GM19099 (cell line): ENCODE results near the gene USH1G.

ENCODE experiments used
- POLR2A ChIP-seq: IDR thresholded peaks from 3 replicates; pipeline ENCODE4 v1.6.1; 2011; ENCODE audit warnings: low read depth; ENCODE audit not compliant: insufficient read length; ENCODE audit errors: extremely low read depth

The USH1G gene

GRCh38 chr17:74922694-74923537 lies at the start of gene USH1G:
Gene USH1G, minus strand, starts transcription at chr17:74923255. Its CDS starts 182 bp downstream, at chr17:74923073.
- no peak for TF ChIP-seq POLR2A

GRCh38 chr17:74972107-74972972 lies 49.3 kb upstream of the USH1G start, which contains the start of gene HID1:
Gene HID1, minus strand, starts transcription at chr17:74972759. Its CDS starts 103 bp downstream, at chr17:74972656.
- no peak for TF ChIP-seq POLR2A

- TF ChIP-seq POLR2A, result no peak
Observed at GRCh38 chr17:74971842-74972106, 48.7 kb upstream of the USH1G start.

GRCh38 chr17:74971069-74971841 lies 48.2 kb upstream of the USH1G start:
- TF ChIP-seq POLR2A, result no peak

DNA sequence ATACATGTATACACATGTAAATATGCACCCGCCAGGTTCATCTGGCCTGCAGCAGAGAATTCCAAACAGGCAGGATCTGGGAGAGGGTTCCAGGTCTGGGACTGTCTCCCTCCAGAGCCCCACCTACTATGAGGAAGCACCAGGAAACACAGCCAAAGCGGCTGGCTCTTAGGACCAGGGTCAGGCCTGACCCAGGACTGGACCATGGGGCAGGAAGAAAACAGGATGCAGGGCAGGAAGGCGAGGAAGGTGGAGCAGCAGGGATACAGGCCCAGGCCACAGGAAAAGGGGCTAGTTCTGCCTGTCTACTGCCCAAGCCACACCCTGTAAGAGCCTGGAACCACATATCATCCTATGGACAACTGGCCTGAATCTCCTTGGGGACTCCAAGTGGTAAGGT lies 47.3 kb upstream of the USH1G start:
- no peak for TF ChIP-seq POLR2A

GRCh38 chr17:74968361-74968780 lies 45.3 kb upstream of the USH1G start:
- no peak for TF ChIP-seq POLR2A

DNA sequence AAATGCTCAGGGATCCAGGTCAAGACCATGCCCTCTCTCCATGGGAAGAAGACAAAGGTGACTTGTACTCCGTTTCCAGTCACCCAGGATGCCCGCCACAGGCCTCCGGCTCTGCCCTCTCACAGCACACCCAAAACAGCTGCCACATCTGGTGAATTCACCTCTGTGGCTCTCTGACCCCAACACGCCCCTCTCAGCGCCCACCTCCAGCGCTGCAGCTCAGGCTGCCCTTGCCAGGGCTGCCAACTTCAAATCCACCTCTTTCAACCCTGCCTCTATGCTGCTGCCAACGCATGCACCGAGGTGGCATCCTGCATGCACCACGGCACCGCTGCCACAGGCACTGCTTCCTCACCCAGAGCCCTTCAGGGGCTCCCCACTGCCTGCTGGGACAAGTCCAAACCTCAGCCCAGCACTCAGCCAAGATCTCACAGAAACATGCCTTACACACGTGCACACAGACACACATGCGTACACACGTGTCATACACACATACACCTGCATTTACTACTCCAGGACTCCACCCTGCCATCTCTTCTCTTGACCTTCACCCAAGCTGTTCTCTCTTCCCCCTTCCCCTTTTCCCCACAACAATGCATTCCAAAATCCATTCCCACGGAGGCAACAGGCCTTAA lies 42.0 kb upstream of the USH1G start:
- no peak for TF ChIP-seq POLR2A

GRCh38 chr17:74964246-74964761 lies 41.2 kb upstream of the USH1G start:
- no peak for TF ChIP-seq POLR2A

GRCh38 chr17:74963656-74964055 lies 40.6 kb upstream of the USH1G start:
- TF ChIP-seq POLR2A, result no peak

- no peak for TF ChIP-seq POLR2A
Observed at GRCh38 chr17:74962622-74963394, 39.8 kb upstream of the USH1G start.

DNA sequence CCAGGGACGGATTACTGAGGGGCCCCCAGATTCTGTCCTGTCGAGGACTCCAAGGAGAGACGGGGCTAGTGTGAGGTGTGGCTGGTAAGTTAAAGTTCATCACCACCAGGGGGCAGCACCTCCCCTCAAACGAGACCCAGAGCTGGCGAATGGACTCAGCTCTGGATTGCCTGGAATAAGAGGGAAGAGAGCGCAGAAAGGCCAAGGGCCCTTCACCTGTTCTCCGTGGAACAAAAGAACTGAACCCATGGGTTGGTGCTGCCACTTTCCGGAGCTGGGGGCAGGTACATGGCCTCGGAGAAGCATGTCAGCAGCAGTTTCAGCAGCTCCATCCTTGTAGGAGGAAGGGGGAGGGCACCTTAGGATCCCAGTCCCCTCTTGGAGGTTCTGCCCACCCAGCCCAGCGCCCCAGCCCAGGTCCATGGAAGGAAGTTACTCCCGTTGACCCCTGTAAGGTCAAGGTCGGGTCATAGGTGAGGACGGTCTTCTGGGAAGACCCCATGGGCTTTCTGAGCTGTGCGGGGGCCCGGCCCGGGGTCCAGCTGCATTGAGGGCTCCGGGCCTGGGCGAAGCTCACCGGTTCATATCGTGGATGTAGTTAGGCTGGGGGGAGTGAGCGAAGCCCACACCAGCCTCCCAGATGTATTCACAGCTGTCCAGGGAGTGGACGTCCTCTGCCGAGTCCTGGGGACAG lies 38.7 kb upstream of the USH1G start:
- no peak for TF ChIP-seq POLR2A

GRCh38 chr17:74960570-74961342 lies 37.7 kb upstream of the USH1G start:
- TF ChIP-seq POLR2A, result no peak
